ENCODE results near the gene PET100.
A peak's percentile ranks its signal among the peaks of the same experiment; 100 is the strongest.

The PET100 gene

DNA sequence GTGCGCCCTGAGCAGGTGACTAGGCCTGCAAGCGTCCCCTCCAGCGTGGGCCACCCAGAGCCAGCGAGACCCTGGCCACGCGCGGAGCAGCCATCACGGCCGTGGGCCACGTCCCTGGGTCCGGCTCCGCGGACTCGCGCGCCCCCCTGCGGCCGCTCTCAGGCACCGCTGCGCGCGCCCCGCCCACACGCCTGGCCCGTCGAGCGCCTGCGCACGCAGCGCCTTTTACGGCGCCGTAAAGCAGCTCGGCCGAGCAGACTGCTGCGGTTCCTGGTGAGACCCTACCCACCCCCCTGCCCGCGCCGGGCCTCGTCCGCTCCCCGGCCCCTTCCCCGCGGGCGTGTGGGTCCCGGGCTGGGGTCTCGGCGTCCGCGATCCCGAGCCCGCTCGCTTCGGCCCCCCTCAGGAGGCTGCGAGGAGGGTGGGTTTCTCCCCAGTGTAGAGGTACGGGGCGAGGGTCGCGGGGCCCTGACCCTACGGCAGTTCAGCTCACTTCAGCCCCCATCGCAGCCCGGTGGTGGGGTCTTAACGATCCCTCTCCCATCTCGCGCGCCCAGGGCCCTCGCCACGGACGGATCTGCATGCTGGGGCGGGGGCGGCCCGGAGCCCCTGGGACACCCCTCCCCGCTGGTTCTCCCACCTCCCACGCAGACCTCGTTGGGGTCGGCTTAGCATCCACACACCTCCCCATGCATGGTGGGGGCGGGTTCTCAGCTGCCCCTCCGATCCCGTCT lies 51.2 kb downstream of the PET100 start, which contains the start of gene TRAPPC5:
Gene TRAPPC5 (plus strand): TSS at position 228 of the 734 bp plus-strand sequence. CDS start 1,421 bp downstream, outside the sequence.
- DNase-seq = peak; percentile 87
